Measurements from ENCODE around the gene CCPG1. TPM values are rescaled to one million over a fixed set of nuclear protein-coding genes. Genes with fewer than 3 reads are reported as not detected.

CCPG1 gene
- total RNA-seq, 2 donors from 2014 or later = 40.7 to 63.5 TPM

GRCh38 chr15:55322467-55322866, 85.7 kb downstream of the CCPG1 start:
- H3K4me1 Mint-ChIP-seq = peaks cover 16% of the 10 kb centered on the region
- H3K36me3 ChIP-seq (ENCODE audit: control insufficient read depth, insufficient read depth, low read length) = no peaks in the 10 kb centered on the region
- H3K27ac ChIP-seq (ENCODE audit: low read depth, low read length) = no peak overlapping the region
- H3K27me3 Mint-ChIP-seq (ENCODE audit: insufficient read depth) = no peaks in the 10 kb centered on the region
- TF ChIP-seq CTCF (conservative IDR thresholded peaks at IDR 0.05) = no peak
- H3K9me3 Mint-ChIP-seq = no peaks in the 10 kb centered on the region
- 77 to 84% methylated on average over 3 to 4 of the region's 5 CpGs for WGBS, 2 experiments (ENCODE audit: insufficient coverage in 1 of 2, insufficient read length in 1 of 2)
- H3K9me3 ChIP-seq (ENCODE audit: control insufficient read depth, low read length) = no peaks in the 10 kb centered on the region
- no peak overlapping the region for H3K9ac ChIP-seq (ENCODE audit: extremely low read depth, low read length, poor library complexity, severe bottlenecking)
- no peaks in the 10 kb centered on the region for H3K27me3 ChIP-seq (ENCODE audit: control insufficient read depth, insufficient read depth, low read length, poor library complexity, severe bottlenecking)
- no peak overlapping the region for H3K27ac Mint-ChIP-seq
- no peaks in the 10 kb centered on the region for H3K4me1 ChIP-seq (ENCODE audit: control insufficient read depth, insufficient read depth, low read length)
- no peak overlapping the region for H3K4me3 Mint-ChIP-seq
- no peak for DNase-seq
- H3K36me3 Mint-ChIP-seq (ENCODE audit: low read depth) = peaks cover 2% of the 10 kb centered on the region
- H3K4me3 ChIP-seq (ENCODE audit: low read length) = no peak overlapping the region

- WGBS, 2 experiments (ENCODE audit: insufficient coverage in 1 of 2, insufficient read length in 1 of 2) = no CpG with 5 or more reads among the region's 1 CpG
- no peak overlapping the region for H3K27ac ChIP-seq (ENCODE audit: low read depth, low read length)
- TF ChIP-seq CTCF (conservative IDR thresholded peaks at IDR 0.05) = no peak
- peaks cover 9% of the 10 kb centered on the region for H3K36me3 Mint-ChIP-seq (ENCODE audit: low read depth)
- no peaks in the 10 kb centered on the region for H3K9me3 Mint-ChIP-seq
- H3K4me3 Mint-ChIP-seq = no peak overlapping the region
- no peak overlapping the region for H3K27ac Mint-ChIP-seq
- no peaks in the 10 kb centered on the region for H3K4me1 ChIP-seq (ENCODE audit: control insufficient read depth, insufficient read depth, low read length)
- H3K36me3 ChIP-seq (ENCODE audit: control insufficient read depth, insufficient read depth, low read length) = no peaks in the 10 kb centered on the region
- H3K4me1 Mint-ChIP-seq = peaks cover 16% of the 10 kb centered on the region
- no peaks in the 10 kb centered on the region for H3K9me3 ChIP-seq (ENCODE audit: control insufficient read depth, low read length)
- H3K9ac ChIP-seq (ENCODE audit: extremely low read depth, low read length, poor library complexity, severe bottlenecking) = no peak overlapping the region
- H3K27me3 Mint-ChIP-seq (ENCODE audit: insufficient read depth) = no peaks in the 10 kb centered on the region
- H3K4me3 ChIP-seq (ENCODE audit: low read length) = no peak overlapping the region
- no peaks in the 10 kb centered on the region for H3K27me3 ChIP-seq (ENCODE audit: control insufficient read depth, insufficient read depth, low read length, poor library complexity, severe bottlenecking)
- no peak for DNase-seq
Measured at GRCh38 chr15:55320963-55321362, 87.2 kb downstream of the CCPG1 start.

- Mint-ChIP-seq H3K4me1 (peaks cover 16% of the 10 kb centered on the region), H3K9me3 (no peaks in the 10 kb centered on the region), H3K27ac (no peak overlapping the region), H3K4me3 (peak overlapping the region; percentile 98), H3K36me3 (ENCODE audit: low read depth) (peaks cover 9% of the 10 kb centered on the region), H3K27me3 (ENCODE audit: insufficient read depth) (no peaks in the 10 kb centered on the region)
- H3K27me3 ChIP-seq (ENCODE audit: control insufficient read depth, insufficient read depth, low read length, poor library complexity, severe bottlenecking) = no peaks in the 10 kb centered on the region
- H3K27ac ChIP-seq (ENCODE audit: low read depth, low read length) = no peak overlapping the region
- no peak for TF ChIP-seq CTCF (conservative IDR thresholded peaks at IDR 0.05)
- no peak overlapping the region for H3K9ac ChIP-seq (ENCODE audit: extremely low read depth, low read length, poor library complexity, severe bottlenecking)
- no peaks in the 10 kb centered on the region for H3K4me1 ChIP-seq (ENCODE audit: control insufficient read depth, insufficient read depth, low read length)
- no peak overlapping the region for H3K4me3 ChIP-seq (ENCODE audit: low read length)
- 86 to 89% methylated on average over 1 to 2 of the region's 2 CpGs for whole genome bisulfite sequencing, 2 experiments (ENCODE audit: insufficient coverage in 1 of 2, insufficient read length in 1 of 2)
- no peaks in the 10 kb centered on the region for H3K9me3 ChIP-seq (ENCODE audit: control insufficient read depth, low read length)
- no peak for DNase-seq
- H3K36me3 ChIP-seq (ENCODE audit: control insufficient read depth, insufficient read depth, low read length) = no peaks in the 10 kb centered on the region
Measured at GRCh38 chr15:55320238-55320550, 88.0 kb downstream of the CCPG1 start.
